SK-N-SH treated with all-trans-retinoic acid at 6 μM for 48 hours (cell line): ENCODE results near the gene KDELR3.

Experiments
- BACH2 ChIP-seq: fragments of 250-450 bp; sonication (Bioruptor Pico); IDR thresholded peaks from 2 replicates; pipeline ENCODE4 v1.9.0; 2021; ENCODE audit warnings: mild to moderate bottlenecking, borderline replicate concordance
- GLIS3 ChIP-seq: fragments of 250-450 bp; sonication (Bioruptor Pico); IDR thresholded peaks from 2 replicates; pipeline ENCODE4 v1.5.0; 2020; ENCODE audit warnings: mild to moderate bottlenecking, moderate library complexity
- ZC3H10 ChIP-seq: fragments of 250-450 bp; sonication (Bioruptor Pico); IDR thresholded peaks from 2 replicates; pipeline ENCODE4 v1.5.1; 2021; ENCODE audit warnings: mild to moderate bottlenecking, moderate library complexity
- ZFP3 ChIP-seq: fragments of 250-450 bp; sonication (Bioruptor Pico); IDR thresholded peaks from 2 replicates; pipeline ENCODE4 v1.5.0; 2020; ENCODE audit warnings: mild to moderate bottlenecking, moderate library complexity
- ZFP30 ChIP-seq: fragments of 450-650 bp; formaldehyde crosslinking; IDR thresholded peaks from 2 replicates; pipeline ENCODE4 v1.5.0; 2022; ENCODE audit warnings: mild to moderate bottlenecking, moderate library complexity
- ZNF70 ChIP-seq: fragments of 450-650 bp; formaldehyde crosslinking; IDR thresholded peaks from 2 replicates; pipeline ENCODE4 v1.5.0; 2020; ENCODE audit warnings: mild to moderate bottlenecking, moderate library complexity
- TF ChIP-seq, protein P1 (sequence below): fragments of 250-450 bp; sonication (Bioruptor Pico); IDR thresholded peaks from 2 replicates; pipeline ENCODE4 v1.5.1; 2021; ENCODE audit warnings: mild to moderate bottlenecking, moderate library complexity
- TF ChIP-seq, protein P2 (sequence below): fragments of 250-450 bp; sonication (Bioruptor Pico); IDR thresholded peaks from 2 replicates; pipeline ENCODE4 v1.8.0; 2020; ENCODE audit warnings: mild to moderate bottlenecking, moderate library complexity, borderline replicate concordance

DNA sequence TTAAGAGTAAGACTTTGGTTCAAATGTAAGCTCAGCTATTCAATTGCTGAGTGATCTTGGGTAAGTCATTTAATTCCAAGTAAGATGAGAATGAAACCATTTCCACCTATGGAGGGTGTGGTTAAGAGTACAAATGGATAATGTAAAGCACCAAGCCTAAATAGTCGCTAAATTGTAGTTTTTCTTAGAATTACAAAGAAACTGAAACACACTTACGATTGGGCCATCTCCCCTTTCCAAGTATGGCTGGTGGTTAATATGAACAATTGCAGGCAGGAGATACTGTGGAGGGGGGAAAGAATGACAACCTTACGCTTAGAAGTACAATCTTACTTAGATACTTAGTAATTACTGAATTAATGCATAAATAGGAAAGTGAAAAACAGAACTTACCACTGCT lies 30.0 kb downstream of the KDELR3 start:
- no peak for TF ChIP-seq GLIS3 (CRISPR knock-in tag)
- no peak for TF ChIP-seq ZNF70 (CRISPR knock-in tag)
- TF ChIP-seq, protein P1, sequence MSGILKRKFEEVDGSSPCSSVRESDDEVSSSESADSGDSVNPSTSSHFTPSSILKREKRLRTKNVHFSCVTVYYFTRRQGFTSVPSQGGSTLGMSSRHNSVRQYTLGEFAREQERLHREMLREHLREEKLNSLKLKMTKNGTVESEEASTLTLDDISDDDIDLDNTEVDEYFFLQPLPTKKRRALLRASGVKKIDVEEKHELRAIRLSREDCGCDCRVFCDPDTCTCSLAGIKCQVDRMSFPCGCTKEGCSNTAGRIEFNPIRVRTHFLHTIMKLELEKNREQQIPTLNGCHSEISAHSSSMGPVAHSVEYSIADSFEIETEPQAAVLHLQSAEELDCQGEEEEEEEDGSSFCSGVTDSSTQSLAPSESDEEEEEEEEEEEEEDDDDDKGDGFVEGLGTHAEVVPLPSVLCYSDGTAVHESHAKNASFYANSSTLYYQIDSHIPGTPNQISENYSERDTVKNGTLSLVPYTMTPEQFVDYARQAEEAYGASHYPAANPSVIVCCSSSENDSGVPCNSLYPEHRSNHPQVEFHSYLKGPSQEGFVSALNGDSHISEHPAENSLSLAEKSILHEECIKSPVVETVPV (CRISPR knock-in tag): no peak
- no peak for TF ChIP-seq ZFP30 (CRISPR knock-in tag)
- no peak for TF ChIP-seq ZC3H10 (CRISPR knock-in tag)
- TF ChIP-seq, protein P2, sequence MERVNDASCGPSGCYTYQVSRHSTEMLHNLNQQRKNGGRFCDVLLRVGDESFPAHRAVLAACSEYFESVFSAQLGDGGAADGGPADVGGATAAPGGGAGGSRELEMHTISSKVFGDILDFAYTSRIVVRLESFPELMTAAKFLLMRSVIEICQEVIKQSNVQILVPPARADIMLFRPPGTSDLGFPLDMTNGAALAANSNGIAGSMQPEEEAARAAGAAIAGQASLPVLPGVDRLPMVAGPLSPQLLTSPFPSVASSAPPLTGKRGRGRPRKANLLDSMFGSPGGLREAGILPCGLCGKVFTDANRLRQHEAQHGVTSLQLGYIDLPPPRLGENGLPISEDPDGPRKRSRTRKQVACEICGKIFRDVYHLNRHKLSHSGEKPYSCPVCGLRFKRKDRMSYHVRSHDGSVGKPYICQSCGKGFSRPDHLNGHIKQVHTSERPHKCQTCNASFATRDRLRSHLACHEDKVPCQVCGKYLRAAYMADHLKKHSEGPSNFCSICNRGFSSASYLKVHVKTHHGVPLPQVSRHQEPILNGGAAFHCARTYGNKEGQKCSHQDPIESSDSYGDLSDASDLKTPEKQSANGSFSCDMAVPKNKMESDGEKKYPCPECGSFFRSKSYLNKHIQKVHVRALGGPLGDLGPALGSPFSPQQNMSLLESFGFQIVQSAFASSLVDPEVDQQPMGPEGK (CRISPR knock-in tag): no peak
- TF ChIP-seq ZFP3 (CRISPR knock-in tag): no peak
- TF ChIP-seq BACH2 (CRISPR knock-in tag): no peak
